Stimulated activated CD4-positive, alpha-beta T cell treated with anti-CD3 and anti-CD28 coated beads, Interleukin-4, amount 100 ng/mL, for 1 hour (primary cell): ENCODE results near the gene LINC00632.

Experiments
- DNase-seq: peaks from one replicate; pipeline ENCODE4 v3.0.0-alpha.2; 2020

LINC00632 gene

GRCh38 chrX:140765043-140765784, 55.7 kb downstream of the LINC00632 start:
- DNase-seq = no peak

DNA sequence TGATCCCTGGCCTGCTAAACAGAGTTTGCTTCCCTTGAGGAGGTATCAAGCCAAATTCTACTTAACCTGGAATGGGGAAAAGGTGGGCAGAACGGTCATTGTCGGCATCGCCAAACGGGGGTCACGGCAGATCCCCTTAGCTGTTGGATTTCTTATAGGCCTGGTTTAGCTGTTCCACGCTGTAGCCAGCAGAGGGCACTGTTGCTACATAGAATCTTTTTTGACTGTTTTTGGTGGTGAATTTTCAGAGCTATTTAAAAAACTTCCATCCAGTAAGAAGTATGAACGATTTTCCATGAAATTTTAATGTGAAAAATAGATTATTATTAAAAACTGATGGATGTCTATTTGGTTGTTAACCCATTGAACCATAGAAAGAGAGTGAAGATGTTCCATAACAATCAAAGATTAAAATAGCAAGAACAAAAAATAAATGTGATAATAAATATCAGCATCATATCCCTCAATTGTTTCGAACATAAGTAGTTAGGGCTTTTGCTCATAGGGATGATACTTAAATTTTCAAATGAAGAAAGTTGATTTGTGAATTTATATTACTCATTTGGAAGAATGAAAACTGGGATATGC, 56.6 kb downstream of the LINC00632 start:
- peak; percentile 19 for DNase-seq

- DNase-seq = no peak
Observed at GRCh38 chrX:140767646-140768045, 58.1 kb downstream of the LINC00632 start.

GRCh38 chrX:140775211-140775610, 65.7 kb downstream of the LINC00632 start:
- DNase-seq = no peak

- DNase-seq = no peak
Observed at GRCh38 chrX:140776320-140776719, 66.8 kb downstream of the LINC00632 start.

DNA sequence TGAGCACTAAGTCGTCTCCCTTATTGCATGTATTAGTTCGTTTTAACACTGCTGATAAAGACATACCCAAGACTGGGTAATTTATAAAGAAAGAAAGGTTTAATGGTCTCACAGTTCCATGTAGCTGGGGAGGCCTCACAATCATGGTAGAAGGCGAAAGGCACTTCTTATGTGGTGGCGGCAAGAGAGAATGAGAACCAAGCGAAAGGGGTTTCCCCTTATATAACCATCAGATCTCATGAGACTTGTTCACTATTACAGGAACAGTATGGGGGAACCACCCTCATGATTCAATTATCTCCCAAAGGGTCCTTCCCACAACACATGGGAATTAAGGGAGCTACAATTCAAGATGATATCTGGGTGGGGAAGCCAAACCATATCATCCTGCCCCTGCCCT, 85.1 kb downstream of the LINC00632 start:
- no peak for DNase-seq

- no peak for DNase-seq
Observed at GRCh38 chrX:140799216-140799615, 89.7 kb downstream of the LINC00632 start.

- DNase-seq = no peak
Observed at GRCh38 chrX:140804292-140804691, 94.7 kb downstream of the LINC00632 start.

DNA sequence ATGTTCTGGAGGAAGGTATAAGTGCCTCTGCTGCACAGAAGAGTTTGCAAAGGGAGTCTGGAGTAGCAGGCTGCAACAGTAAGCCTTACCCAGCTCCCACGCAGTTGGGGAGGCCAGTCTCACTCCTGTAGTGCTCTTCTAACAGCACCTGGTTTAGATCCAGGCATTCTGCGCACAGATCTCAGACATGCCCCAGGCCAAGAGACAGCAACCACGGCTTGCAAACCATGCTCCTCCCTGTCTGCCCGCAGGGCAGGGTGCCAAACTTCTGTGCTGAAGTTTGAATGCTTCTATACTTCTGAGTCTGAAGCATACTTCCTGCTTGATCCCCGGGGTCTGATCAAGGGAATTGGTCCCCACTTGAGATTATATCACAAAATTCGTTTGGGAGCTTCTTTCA, 106.3 kb downstream of the LINC00632 start:
- DNase-seq = no peak

GRCh38 chrX:140817943-140818342, 108.4 kb downstream of the LINC00632 start:
- no peak for DNase-seq

- DNase-seq = no peak
Observed at GRCh38 chrX:140821280-140821679, 111.7 kb downstream of the LINC00632 start.

DNA sequence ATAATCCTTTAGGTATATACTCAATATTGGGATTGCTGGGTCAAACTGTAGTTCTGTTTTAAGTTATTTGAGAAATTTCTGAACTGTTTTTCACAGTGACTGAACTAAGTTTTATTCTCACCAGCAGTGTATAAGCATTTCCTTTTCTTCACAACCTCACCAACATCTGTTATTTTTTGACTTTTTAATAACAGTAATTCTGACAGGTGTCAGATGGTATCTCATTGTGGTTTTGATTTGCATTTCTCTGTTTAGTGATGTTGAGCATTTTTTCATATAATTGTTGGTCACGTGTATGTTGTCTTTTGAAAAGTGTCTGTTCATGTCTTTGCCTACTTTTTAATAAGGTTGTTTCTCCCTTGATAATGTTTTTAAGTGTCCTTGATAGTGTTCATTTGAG, 112.6 kb downstream of the LINC00632 start:
- DNase-seq = no peak

GRCh38 chrX:140822861-140823260, 113.3 kb downstream of the LINC00632 start:
- no peak for DNase-seq

GRCh38 chrX:140836874-140837273, 127.3 kb downstream of the LINC00632 start:
- no peak for DNase-seq
